HT1080 (cell line): ENCODE results near the gene PLAAT2. TPM values are rescaled to one million over a fixed set of nuclear protein-coding genes. Genes with fewer than 3 reads are reported as not detected.
"Not testable (repeated sequence)": the region's sequence is repeated elsewhere in the genome, so short reads cannot be mapped to it uniquely, and the experiment has no call there.

Experiments
- DNase-seq: peaks from one replicate; pipeline ENCODE4 v3.0.0-alpha.2; 2015; ENCODE audit warnings: low read depth
- total RNA-seq: library from RNA; depleted of rRNA; stranded (reverse); fragments of >200 nt; shearing (Covaris generic); gene quantifications from 2 replicates; pipeline ENCODE4 v1.2.3, GENCODE V29; 2014

The PLAAT2 gene
- total RNA-seq, 1 experiment from 2014 or later, result not detected

DNA sequence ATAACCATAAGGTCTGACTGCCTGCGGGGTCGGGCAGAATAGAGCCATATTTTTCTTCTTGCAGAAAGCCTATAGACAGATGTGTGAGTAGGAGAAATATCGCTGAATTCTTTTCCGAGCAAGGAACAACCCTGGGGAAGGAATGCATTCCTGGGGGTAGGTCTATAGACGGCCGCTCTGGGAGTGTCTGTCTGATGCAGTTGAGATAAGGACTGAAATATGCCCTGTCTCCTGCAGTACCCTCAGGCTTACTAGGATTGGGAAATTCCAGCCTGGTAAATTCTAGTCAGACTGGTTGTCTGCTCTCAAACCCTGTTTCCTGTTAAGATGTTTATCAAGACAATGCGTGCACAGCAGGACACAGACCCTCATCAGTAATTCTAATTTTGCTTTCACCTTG, 18.0 kb upstream of the PLAAT2 start:
- DNase-seq, result not testable (repeated sequence)

DNA sequence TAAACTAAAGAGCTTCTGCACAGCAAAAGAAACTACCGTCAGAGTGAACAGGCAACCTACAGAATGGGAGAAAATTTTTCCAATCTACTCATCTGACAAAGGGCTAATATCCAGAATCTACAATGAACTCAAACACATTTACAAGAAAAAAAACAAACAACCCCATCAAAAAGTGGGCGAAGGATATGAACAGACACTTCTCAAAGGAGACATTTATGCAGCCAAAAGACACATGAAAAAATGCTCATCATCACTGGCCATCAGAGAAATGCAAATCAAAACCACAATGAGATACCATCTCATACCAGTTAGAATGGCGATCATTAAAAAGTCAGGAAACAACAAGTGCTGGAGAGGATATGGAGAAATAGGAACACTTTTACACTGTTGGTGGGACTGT, 15.7 kb upstream of the PLAAT2 start:
- not testable (repeated sequence) for DNase-seq

DNA sequence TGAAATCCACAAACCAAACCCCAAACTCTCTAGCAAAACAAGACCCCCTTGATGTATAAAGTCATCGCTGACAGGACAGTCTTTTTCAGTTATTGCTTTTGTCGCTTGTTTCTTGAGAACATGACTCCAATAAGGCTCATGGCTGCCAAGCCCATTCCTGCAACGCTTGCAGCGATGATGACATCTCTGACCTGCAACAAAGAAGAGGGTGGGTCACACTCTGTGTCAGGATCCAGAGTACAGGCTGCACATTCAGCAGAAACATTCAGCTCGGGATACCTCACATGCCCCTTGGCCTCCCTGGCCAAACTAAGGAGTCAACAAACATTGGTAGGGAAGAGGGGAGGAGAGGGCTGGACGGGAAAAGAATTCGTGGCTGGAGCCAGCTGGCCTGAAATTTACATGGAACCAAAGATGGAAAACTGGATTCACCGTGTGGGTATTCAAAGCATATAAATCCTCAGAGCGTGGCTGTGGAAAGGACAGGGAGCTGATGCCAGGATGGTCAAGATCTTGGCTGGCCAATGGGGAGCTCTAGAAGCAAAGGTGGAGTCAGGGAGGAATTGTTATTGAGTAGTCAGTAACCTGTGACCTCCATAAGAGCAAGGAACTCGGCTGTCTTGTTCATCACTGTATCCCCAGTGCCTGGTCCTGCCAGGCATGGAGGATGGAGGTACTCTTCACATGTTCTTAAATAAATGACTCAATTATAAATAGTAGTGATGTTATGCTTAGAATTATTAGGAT, 11.8 kb upstream of the PLAAT2 start:
- DNase-seq, result no peak

DNA sequence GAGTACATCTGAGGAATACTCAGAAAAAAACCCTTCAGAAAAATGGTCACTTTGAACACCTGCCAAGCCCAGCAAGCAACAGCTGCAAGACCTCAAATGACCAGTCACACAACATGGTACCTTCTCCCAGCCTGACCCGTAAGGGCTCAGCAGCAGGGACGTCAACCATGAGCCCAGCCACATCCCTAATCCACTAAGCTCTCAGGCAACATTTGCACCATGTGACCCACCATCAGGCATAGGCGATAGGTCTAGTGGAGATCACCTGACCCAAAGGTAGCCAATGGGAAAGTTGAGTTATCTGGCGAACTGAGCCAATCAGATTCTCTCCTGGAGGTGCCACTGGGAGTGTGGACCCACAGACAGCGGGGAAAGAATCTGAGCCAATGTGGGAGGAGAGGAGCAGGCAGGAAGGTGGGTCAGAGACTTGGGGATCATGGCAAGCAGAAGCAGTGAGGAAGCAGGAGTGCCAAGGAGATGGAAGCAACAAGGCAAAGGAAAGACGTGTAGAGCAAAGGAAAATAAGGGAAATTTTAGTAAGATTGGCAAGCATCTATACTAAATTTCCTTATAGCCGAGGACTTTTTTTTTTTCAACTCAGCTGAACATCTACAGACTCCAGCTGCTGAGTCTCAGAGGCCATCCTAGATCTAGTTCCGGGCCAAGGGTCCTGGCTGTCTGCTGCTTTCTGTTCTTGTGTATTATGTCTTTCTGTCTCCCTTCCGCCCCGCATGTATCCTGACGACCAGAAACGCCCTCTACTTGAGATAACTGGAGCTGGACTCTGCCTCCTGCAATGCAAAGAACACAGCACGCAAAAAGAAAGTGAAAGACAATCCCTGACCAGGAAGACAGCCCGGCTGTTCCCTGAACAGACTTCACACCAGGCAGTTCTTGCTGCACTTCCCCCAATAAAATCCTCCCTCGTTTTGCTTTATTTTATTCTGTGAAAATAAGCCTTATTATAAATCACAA, 11.0 kb upstream of the PLAAT2 start:
- DNase-seq, result peak; percentile 63

DNA sequence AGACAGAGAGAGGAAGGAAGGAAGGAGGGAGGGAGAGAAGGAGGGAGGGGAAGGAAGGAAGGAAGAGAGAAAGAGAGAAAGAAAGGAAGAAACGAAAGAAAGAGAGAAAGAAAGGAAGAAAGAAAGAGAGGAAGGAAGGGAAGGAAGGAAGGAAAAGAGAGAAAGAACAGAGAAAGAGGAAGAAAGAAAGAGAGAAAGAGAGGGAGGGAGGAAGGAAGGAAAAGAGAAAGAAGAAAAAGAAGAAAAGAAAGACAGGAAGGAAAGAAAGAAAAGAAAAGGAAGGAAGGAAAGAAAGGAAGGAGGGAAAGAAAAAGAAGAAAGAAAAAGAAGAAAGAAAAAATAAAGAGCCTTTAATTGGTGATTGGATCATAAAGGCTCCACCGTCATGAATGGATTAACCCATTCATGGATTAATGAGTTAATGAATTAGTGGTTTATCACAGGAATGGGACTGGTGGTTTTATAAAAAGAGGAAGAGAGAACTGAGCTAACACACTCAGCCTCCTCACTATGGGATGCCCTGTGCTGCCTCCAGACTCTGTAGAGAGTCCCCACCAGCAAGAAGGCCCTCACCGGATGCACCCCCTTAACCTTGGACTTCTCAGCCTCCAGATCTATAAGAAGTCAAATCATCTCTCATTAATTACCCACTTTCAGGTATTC, 9.0 kb upstream of the PLAAT2 start:
- no peak for DNase-seq

DNA sequence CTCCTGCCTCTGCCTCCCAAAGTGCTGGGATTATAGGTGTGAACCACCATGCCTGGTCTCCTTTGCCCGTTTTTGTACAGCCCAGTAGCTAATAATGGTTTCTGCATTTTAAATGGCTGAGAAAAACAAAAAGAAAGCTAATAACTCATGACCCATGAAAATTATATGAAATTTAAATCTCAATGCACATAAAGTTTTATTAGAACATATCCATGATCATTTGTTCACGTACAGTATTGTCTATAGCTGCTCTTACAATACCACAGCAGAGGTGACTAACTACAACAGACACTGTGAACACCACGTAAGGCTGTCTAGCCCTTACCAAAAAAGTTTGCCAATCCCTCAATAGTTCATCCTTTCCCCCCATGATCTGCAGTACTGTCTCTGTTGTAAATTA, 6.4 kb upstream of the PLAAT2 start:
- DNase-seq, result no peak

DNA sequence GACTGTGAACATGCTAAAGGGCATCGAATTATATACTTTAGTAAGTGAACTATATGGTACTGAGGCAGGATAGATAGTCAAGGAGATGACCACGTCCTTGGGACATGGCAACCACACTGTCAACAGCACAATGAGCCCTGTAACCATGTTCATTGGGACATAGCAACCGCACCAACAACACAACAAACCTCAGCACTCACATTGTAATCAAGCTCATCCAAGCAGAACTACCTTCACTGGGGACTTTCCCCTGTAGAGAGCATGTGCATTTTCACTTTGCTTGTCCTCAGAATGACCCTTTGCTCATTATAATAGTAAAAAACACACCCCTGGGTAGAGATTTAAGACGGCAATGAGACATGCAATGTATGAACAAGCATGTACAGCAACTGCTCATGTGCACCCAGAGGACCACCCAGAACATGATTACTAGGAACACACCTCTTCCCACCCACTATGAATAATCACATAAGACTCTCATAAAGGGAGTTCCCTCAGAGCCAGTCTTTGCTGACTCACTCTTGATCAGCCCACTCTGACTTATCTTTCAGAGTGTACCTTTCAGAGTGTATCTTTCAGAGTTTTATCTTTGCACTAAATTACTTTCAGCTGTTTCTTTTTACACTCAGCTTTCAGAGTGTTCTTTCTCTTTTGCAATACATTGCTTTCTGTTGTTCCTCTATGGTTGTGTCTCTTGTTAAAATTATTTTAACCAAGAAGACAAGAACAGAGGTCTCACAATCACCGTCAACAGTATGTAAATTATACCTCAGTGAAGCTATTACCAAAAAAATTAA, 4.1 kb upstream of the PLAAT2 start:
- DNase-seq, result peak; percentile 85

DNA sequence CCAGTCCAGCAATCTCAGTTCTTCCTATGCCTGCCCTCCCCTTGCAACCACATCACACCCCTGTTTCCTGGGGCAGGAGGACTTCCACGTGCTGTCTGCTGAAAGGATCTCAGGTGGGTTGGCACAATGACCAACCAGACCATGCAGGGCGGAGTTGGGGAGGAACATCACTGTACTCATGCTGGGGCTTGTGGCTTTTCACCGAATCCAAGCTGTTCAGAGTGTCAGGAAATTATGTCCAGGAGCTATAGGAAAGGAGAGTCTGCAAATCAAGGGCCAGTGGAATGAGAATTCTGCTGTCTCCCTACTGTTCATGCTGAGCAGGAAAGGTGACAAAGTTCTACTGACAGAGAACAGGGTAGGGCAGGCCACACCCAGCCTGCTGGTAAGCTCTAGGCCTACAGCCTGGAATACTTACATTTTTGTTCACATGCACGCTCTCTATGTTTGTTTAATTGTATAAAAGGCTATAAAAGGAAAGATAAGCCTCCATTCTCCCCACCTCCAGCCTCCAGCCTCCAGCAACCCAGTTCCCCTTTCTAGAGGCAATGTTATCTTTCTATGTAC, 1.7 kb upstream of the PLAAT2 start:
- DNase-seq, result no peak

DNA sequence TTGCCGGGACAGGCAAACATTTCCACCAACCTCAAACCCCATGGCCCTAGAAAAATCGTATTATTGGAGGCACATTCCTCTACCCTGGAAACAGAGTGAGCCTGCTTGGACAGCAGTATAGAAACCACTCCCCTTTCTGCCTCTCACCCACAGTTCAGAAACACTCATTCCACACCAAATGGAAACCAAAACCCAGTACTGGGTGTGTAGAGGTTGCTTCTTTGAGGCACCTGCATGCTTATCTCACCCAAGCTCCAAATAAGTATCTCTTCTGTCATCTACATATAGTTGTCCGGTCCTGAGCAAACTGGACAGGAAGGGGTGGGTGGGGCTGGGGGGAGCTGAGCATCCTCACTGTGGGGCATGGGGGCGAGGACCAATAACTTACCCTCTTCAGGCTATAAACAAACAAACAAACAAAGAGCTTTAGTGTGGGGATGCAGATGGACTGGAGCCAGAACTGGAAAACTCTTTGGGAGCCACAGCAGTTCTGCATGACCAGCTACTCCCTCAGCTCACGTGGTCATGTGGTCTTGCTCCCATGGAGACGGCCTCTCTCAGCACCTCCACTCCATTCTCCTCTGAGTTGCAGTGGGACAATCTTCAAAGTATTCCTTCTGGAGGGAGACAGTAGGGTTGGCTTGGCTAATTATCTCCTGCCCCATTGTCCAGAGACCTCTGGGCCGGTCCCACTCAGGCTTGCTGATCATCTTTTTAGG, 1.0 kb upstream of the PLAAT2 start:
- no peak for DNase-seq

DNA sequence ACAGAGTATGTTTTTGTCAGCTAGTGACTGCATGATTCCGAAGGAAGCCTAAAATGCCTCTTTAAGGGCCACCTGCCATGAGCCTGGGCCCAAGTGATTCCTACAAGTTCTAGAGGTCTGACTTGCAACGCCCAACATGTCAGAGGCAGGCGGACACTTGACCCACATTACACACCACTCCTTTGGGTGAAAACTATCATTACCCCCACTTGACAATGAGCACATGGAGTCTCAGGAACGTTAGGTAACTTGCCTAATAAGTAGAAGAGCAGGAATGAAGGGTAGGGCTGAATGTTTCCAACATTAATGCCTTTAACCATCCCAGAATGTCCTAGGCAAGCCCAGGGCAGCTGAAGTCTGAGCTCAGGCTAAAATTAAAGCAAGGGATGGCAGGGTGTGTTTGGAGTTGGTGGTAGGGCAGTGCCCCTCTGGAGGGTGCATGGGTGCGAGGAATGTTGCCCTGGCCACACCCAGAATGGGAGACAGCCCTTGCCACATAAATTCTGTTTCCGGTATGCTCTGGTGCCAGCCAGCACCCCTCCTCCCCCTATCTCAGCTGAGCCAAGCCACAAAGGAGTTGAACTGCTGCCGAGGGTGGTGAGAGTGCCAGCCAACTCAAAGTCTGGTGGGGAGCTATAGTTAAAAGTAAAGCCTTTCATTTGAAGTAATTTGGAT, 2.5 kb downstream of the PLAAT2 start:
- DNase-seq, result peak; percentile 49

DNA sequence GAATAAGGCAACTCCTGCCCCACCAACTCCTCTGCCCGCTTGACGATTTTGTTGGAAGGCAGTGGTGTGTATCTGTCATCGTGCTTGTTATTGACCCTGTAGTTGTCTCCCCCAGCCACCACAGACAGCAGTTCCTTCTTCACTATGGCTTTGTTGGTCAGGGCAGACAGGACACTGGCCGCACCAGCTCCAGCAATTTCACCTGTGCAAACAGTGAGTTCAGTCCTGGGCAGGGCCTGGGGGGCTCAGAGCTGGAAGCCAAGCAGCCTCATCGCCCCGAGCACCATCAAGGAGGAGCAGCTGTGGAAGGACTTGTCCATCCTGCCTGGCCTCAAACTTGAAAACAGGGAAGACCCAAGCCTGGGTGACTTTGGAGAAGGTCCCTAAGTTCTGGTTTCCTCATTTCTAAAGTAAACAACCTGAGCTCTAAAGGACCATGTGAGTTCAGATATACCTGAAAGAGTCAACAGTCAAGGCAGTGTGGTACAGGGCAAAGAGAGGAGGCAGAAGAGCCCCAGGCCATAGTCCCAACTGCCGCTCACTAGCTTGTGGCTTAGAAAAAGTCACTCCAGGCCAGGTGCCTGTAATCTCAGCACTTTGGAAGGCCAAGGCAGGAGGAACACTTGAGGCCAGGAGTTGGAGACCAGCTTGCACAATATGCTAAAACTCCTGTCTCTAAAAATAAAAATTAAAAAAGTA, 4.6 kb downstream of the PLAAT2 start:
- DNase-seq, result no peak

DNA sequence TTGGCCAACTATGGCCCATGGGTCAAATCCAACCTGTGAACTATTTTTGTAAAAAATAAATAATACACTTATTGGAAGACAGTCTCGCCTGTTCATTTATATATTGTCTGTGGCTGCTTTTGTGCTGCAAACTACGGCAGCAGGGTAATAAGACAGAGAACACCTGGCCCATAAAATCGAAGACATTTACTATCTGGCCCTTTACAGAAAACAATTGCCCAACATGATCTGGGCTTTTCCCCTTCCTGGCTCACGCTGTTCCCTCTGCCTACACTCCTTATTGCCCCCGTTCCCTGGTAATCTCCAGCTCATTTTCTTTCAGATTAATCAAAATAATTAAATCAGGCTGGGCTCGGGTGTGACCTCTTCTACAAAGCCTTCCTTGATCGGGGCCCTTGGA, 5.6 kb downstream of the PLAAT2 start:
- no peak for DNase-seq

DNA sequence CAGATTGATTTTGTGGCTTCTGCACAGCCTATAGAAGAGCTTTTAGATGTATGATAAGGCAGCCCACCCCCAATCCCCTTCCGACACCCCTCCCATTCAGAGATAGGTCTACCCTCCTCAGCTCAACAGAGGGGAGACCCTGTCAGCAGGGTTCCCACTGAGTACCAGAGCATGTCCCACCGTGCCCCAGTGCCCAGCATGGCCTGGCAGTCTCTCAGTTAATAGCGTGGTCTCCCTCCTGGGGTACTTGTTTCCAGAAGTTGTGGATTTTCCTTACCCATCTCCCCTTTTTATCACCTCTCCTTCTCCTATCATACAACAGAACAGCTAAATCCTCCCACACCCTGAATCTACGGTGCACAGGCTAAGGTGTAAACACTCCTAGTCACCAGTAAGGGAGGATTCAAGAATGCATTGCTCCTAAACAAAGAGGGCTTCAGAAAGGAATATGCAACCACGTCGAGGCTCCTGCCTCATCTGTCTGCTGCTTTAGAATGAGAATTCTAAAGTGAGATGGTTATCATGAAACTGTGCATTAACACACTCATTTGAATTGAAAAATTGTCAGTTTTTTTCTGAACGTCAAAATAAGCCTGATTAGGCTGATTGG, 6.7 kb downstream of the PLAAT2 start:
- no peak for DNase-seq

DNA sequence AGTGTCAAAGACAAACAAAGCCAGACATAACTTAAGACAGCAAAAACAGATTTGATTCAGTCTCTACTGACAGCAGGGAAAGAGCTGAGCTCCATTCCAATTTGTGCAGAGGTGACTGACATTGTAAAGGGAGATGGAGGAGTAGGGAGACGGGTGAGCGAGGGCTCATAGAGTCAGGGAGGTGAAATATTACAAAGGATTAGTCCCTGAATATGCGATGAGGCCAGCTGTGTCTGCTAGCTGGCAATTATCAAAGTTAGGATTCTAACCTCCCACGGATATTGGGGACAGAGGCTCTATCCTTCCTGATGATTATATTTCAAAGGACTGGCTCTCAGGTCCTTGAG, 8.3 kb downstream of the PLAAT2 start:
- DNase-seq, result no peak

DNA sequence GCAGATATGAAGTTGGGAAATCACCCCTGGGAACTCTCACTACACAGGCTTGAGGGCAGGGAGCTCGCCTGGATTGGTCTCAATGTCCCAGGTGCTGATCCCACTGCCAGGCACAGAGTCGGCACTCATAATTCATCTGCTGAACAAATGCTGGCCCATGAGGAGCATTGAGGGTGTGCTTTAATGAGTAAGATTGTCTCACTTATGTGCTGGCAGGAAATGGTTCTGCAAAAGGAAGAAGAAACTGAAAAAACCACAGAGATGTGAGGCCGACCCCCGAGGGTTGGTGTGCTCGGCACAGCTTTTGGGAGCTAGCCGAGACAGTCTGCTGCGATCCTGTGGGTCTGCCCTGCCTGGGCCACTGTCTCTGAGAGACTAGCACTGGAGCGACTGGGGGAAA, 9.4 kb downstream of the PLAAT2 start:
- peak; percentile 31 for DNase-seq

DNA sequence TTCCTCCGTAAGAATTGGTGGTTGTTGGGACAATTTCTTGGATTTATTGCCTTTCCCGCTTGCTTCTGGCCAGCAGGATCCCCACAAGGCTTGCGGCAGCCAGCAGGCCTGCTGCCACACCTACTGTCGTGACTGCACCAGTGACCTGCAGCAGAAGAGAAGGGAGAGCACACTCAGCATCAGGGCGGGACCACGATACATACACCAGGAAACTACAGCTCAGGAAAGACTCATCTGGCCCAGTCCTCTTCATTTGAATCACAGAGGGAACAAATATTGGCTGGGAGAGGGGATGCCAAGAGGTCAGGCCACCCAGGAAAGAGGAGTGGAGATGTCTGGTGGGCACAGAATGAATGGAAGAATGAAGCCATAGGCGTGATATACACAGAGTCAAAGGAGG, 10.3 kb downstream of the PLAAT2 start:
- DNase-seq, result no peak

DNA sequence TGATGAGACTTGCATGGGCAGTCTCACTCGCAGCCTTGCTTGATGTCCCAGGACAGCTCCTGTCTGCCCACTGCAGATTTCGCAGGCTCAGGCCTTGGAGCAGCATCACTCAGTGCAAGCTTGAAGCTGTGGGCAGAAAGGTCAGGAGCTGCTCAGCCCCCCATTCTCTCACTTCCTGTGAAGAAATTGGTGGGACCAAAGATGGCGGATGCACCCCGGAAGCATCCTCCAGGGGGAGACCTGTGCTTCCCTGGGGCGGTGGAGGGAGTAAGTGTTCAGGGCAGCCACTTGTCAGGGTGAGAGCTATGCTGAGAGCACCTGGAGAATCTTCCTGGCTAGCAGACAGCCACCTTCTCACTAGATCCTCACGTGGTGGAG, 11.3 kb downstream of the PLAAT2 start:
- no peak for DNase-seq

DNA sequence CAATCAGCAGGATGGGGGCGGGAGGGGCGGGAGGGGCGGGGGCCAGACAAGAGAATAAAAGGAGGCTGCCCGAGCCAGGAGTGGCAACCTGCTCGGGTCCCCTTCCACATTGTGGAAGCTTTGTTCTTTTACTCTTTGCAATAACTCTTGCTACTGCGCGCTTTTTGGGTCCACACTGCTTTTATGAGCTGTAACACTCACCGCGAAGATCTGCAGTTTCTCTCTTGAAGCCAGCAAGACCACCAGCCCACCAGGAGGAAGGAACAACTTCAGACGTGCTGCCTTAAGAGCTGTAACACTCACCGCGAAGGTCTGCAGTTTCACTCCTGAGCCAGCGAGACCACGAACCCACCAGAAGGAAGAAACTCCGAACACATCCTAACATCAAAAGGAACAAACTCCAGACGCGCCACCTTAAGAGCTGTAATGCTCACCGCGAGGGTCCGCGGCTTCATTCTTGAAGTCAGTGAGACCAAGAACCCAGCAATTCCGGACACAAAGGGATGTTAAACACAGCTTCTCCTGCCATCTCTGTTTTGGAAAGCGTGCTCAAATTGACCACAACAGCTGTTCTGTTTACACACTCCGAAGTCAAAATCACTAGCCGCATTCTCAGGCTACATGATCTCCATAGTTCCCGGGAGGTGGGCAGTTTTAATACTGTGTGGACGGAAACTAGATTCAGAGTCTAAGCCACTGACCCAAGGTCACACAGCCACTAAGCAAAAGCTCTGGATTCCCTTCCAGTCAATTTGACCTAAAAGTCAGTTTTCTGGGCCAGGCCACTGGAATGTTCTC, 11.9 kb downstream of the PLAAT2 start:
- no peak for DNase-seq
